ENCODE results near the gene SRY.
A peak's percentile ranks its signal among the peaks of the same experiment; 100 is the strongest.
"Not testable (repeated sequence)": the region's sequence is repeated elsewhere in the genome, so short reads cannot be mapped to it uniquely, and the experiment has no call there.

SRY gene

DNA sequence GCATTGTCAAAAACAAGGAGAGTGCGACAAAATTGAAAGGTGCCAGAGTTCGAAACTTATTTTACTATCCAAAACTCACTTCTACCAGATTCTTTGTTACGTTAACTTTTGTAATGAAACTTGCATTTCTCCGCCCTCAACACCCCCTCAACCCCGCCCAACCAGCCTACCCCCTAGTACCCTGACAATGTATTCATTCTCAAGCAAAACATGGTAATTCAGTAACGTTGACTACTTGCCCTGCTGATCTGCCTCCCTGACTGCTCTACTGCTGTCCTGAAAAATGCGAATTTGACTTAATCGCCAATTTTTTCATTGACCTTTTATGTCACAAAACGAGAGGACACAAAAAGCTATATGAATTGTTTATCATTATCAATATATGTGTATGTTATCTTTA, at the start of gene SRY:
Gene SRY, minus strand, starts transcription at position 83 of the 400 bp plus-strand sequence. Its CDS starts 79 bp downstream, at position 4.
- H3K4me3 ChIP-seq (replicated peaks; ENCODE audit: low read depth, low read length), result no peak within 1 kb of the TSS
- TF ChIP-seq, protein P1, sequence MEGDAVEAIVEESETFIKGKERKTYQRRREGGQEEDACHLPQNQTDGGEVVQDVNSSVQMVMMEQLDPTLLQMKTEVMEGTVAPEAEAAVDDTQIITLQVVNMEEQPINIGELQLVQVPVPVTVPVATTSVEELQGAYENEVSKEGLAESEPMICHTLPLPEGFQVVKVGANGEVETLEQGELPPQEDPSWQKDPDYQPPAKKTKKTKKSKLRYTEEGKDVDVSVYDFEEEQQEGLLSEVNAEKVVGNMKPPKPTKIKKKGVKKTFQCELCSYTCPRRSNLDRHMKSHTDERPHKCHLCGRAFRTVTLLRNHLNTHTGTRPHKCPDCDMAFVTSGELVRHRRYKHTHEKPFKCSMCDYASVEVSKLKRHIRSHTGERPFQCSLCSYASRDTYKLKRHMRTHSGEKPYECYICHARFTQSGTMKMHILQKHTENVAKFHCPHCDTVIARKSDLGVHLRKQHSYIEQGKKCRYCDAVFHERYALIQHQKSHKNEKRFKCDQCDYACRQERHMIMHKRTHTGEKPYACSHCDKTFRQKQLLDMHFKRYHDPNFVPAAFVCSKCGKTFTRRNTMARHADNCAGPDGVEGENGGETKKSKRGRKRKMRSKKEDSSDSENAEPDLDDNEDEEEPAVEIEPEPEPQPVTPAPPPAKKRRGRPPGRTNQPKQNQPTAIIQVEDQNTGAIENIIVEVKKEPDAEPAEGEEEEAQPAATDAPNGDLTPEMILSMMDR (IDR thresholded peaks at IDR 0.05; ENCODE audit: low read depth, low read length, missing control alignments), result no peak
- no peak for DNase-seq (ENCODE audit: extremely low read depth, low read depth)

DNA sequence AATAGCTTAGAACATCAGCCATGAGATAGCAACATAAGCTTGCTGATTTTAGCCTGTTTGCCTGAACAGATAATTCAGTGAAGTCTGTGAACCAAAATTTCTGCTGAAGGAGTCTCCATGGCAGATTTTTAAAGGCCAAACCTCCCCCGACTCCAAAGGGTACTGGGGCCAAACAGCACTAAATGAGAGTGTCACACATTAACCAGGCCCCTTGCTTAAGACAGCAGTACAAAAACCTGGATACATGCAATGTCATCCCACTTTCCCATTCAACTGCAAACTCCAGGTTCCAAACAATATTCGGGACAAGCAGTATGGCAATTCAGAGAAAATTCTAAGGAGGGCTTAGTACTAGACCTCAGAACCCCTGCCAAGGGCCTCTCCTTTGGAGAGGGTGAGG, 49.6 kb upstream of the SRY start:
- TF ChIP-seq, protein P1 (IDR thresholded peaks at IDR 0.05; ENCODE audit: low read depth, low read length, missing control alignments), result no peak
- no peak for DNase-seq (ENCODE audit: extremely low read depth, low read depth)

DNA sequence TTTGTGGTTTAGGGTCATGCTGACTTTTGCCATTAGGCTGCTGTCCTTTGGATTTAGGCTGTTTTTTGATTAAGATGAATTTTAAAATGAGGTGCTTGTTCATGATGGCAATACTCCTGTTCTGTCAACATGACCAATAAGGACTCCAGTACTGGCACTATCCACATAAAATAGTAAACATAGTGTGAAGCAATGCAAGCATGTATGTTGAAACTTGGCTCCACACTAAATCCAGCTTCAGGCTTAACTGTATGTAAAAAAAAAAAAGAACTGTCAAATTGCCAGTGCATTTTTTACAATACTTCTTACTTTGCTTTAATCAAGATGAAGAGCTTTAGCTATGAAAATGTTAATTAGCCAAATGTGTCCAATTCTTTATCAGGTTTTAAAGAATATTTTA, 47.7 kb upstream of the SRY start:
- TF ChIP-seq, protein P1 (IDR thresholded peaks at IDR 0.05; ENCODE audit: low read depth, low read length, missing control alignments), result no peak
- no peak overlapping the region for H3K4me3 ChIP-seq (replicated peaks; ENCODE audit: low read depth, low read length)
- DNase-seq (ENCODE audit: extremely low read depth, low read depth), result no peak

More for the DNA sequence above, 49.6 kb upstream of the SRY start:
- no peak overlapping the region for H3K4me3 ChIP-seq (replicated peaks; ENCODE audit: low read depth, low read length)

DNA sequence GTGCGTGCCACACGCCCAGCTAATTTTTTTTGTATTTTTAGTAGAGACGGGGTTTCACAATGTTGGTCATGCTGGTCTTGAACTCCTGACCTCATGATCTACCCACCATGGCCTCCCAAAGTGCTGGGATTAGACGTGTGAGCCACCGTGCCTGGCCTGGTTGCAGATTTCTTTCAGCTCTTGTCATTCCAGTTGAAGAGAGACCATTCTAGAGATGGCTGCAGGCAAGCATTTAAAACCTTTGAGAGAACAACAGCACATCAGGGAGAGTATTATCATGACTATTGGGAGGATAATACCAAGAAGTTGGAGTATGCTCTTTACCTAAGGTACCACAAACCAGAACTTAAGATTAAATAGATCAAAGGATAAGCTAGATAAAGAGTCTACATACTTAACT, 41.0 kb upstream of the SRY start:
- DNase-seq (ENCODE audit: extremely low read depth, low read depth), result no peak
- TF ChIP-seq, protein P1 (IDR thresholded peaks at IDR 0.05; ENCODE audit: low read depth, low read length, missing control alignments), result no peak
- no peak overlapping the region for H3K4me3 ChIP-seq (replicated peaks; ENCODE audit: low read depth, low read length)

DNA sequence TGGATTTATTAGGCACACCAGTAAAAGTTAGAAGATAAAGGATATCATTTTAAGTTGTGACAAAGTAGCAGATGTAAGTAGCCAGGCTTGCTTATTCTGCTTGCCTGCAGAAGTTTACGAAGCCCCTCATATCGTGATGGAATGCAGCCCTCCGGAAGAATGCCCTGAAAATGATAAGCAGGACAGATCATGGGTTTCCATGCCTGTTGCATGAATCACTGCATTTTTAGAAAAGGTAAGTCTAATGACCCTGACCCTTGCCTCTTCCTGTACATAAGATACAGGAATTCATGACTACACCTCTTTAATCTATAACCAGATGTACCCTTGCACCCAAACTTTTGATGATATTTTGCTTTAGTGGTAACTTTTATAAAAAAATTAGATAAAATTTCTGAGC, 37.0 kb upstream of the SRY start:
- no peak overlapping the region for H3K4me3 ChIP-seq (replicated peaks; ENCODE audit: low read depth, low read length)
- DNase-seq (ENCODE audit: extremely low read depth, low read depth), result no peak
- TF ChIP-seq, protein P1 (IDR thresholded peaks at IDR 0.05; ENCODE audit: low read depth, low read length, missing control alignments), result no peak

DNA sequence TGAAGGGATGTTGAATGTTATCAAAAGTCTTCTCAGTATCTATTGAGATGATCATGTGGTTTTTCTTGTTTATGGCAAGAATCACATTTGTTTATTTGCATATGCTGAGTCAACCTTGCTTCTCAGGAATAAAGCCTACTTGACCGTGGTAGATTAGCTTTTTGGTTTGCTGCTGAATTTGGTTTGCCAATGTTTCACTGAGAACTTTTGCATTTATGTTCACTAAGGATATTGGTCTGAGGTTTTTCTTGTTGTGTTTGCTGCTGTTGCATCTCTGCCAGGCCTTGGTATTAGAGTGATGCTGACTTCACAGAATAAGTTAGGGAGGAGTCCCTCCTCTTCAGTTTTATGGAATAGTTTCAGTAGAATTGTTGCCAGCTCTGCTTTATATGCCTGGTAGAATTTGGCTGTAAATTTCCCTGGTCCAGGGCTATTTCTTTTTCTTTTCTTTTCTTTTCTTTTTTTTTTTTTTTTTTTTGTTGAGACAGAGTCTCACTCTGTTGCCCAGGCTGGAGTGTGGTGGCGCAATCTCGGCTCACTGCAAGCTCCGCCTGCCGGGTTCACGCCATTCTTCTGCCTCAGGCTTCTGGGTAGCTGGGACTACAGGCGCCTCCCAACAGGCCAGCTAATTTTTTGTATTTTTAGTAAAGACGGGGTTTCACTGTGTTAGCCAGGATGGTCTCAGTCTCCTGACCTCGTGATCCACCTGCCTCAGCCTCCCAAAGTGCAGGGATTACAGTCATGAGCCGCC, 29.8 kb upstream of the SRY start:
- H3K4me3 ChIP-seq (replicated peaks; ENCODE audit: low read depth, low read length); DNase-seq (ENCODE audit: extremely low read depth, low read depth): not testable (repeated sequence)

DNA sequence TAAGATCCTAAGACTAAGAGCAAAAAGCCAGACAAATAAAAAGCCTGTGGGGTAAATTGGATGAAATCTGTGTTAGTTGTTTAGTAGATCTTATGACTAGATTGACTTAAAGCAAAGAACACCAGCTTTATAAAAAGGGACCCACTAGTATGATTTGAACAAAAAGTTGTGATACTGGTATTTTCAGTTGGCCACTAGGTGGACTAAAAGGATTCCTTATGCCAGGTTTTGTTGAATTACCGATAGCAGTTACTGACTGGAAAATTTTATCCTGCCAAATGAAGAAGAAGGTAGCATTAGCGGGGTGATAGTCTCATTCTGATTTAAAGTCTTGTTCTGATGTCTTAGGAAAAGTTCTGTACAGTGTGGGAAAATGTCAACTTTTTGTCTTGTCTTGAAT, 12.8 kb upstream of the SRY start:
- DNase-seq (ENCODE audit: extremely low read depth, low read depth), result no peak
- no peak overlapping the region for H3K4me3 ChIP-seq (replicated peaks; ENCODE audit: low read depth, low read length)
- TF ChIP-seq, protein P1 (IDR thresholded peaks at IDR 0.05; ENCODE audit: low read depth, low read length, missing control alignments), result peak; percentile 34
